Measurements from ENCODE around the gene DCBLD2.

DCBLD2 gene

DNA sequence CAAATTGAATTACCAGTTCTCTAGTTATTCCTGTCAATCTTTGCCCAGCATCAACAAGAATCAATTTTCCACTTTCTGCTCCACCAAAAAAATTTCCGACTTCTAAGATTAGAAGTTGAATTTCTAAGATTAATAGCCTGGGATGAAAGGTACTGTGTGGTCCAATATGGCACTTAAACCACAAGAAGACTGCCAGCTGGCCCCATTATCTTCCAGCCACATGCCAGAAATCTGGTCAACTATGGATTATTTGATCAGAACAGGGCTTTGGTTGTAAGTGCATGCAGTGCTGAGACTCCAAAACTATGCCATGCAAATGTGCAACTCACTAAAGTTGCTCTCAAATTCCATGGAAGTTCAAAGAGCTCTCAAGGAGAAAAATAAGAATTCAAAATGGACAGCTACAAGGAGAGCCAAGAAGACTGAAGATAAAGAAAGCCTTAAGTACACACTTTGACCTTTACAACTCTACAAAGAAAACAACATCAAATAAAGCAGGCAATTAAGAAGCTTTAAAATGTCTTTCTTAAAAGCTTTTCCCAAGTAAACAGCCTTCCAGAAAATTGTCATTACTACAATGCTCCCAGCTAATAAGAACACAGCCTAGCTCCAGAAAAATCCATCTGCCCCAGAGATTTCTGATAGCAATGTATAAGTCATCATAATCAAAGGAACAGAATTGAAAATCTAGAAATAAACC, 74.1 kb downstream of the DCBLD2 start:
- no peak for DNase-seq

GRCh38 chr3:98826126-98826525, 75.4 kb downstream of the DCBLD2 start:
- no peak for DNase-seq

- DNase-seq = peak; percentile 19
These were observed 77.2 kb downstream of the DCBLD2 start for GRCh38 chr3:98824256-98824655.

- DNase-seq = peak; percentile 37
These were observed 77.7 kb downstream of the DCBLD2 start for GRCh38 chr3:98823791-98824190.

DNA sequence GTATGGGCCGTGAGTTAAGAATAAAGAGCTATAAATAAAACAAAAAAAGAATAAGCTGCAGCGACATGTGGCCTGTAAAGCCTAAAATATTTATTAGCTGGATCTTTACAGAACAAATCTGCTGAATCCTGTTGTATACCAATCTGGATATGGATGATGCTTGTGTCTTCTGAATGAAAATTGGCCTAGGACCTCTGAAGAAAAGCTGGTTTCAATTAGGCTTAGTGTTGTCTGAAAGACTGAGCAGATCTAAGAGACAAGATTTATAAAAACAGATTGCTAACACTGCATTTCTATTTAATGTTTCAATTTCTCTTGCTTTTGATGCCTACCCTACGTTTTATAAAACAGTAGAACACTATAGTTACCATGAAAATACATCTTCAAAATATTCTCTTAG, 80.4 kb downstream of the DCBLD2 start:
- no peak for DNase-seq

- peak; percentile 55 for DNase-seq
These were observed 83.9 kb downstream of the DCBLD2 start for GRCh38 chr3:98817547-98818041.

DNA sequence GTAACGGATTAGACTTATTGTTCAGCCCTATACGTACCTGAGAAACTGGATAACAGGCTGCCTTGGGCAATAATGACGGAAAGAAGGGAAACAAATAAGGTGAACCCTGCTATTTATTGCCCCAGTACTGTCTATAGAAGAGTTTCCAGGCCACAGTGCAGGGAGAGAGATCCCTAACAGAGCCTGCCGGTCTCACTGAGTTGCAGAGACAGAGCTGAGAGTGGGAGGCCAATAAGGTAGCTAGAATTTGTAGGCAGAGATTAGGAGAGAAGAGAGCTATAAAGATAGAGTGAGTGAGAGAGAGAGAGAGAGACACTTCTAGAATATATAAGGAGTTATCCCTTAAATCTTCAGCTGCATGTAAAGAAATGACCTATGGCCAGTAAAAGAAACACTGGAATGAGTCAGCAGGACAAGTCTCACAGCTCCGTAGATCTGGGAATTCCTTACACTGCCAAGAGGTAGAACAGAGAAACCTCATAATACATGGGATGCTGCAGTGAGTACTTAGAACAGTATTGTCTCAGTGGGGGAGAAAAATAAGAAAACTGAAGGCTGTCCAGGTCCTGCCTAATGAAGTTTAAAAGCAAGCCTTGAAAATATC, 86.6 kb downstream of the DCBLD2 start:
- DNase-seq = peak; percentile 75

- DNase-seq = no peak
These were observed 88.6 kb downstream of the DCBLD2 start for GRCh38 chr3:98812851-98813374.

DNA sequence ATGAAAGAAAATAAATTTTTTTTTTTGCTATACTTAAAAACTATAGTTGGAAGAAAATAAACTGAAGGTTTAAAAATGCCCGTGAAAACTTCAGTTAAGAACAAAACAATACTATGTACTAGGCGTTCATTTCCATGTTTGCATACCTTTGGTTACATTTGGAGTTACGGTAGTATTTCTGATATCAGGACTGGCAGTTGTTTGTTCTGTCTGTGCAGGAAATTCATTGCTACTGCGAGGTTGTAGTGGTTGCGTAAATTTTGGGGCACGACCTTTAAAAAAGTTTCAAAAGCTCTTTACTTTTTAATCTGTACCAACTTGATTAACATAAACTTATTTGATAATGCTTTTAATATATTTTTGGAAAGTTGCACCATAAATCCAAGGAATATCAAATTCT, 90.4 kb downstream of the DCBLD2 start:
- no peak for DNase-seq

GRCh38 chr3:98809557-98809956, 91.9 kb downstream of the DCBLD2 start:
- DNase-seq = no peak

GRCh38 chr3:98808071-98808470, 93.4 kb downstream of the DCBLD2 start:
- no peak for DNase-seq

DNA sequence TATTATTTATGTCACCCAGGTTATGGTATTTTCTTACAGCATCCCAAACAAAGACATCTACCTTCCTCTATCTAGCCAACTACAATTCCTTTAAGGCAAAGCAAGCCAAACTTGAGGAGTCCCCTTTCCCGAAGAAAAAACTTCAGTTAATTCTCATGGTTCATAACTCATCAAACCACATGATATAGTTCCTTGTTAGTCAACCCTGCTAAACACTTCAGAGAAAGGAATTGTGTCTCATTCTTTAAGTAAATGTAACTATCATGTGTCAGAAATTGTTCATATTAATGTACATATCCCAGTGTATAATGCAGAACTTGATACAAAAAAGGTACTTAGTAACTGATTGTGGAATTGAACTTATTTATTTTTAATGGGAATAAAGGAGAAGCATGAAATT, 93.9 kb downstream of the DCBLD2 start:
- no peak for DNase-seq

- no peak for DNase-seq
These were observed 94.5 kb downstream of the DCBLD2 start for GRCh38 chr3:98807011-98807410.

DNA sequence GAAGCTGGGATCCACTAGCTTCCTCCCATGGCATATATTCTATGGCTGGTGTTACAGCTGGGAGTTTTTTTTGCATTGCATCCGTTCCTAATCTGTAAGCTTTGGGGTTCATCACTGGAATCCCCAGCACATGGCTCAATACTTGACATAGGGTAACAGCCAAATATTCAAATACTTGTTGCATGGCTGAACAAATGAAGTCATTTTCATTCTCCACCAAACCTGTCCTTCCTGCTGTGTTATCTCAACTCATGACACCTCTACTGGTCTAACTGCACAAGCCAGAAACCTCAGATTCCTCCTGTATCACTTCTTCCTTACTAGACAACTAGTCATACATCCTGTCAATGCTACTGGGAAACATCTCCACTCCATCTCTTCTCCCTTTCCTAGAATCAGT, 95.0 kb downstream of the DCBLD2 start:
- no peak for DNase-seq

GRCh38 chr3:98805571-98805970, 95.9 kb downstream of the DCBLD2 start:
- no peak for DNase-seq

DNA sequence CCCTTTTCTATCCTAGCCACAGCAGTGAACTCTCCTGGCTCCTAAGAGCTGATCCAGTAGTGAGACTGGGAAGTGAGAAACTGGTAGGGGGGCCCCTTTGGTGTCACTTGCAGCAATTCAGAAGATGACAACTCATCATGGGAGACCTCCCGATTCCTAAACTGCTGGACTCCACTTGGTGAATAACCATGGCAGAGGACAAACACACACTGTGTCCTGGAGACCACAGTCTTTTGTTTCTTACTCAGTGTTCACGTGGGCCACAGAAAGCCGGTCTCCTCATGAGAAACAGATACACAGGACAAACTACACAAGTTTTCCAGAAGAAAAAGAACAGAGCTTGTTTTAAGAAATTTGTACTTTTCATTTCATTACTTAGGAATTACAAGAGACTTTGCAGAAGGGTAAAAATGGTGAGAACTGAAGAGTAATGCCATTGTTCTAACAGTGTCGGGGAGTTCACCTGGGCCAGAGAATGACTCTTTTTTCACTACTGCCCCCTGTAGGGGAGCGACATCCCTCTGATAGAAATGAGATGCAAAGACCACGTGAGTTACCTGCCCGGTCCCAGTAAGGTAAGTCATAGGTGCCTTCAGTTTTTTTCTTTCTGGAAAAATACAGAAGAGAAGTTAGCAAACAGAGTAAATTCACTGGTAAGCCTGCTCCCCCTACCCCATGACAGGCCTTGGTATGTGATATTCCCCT, 100.3 kb downstream of the DCBLD2 start:
- DNase-seq = no peak

DNA sequence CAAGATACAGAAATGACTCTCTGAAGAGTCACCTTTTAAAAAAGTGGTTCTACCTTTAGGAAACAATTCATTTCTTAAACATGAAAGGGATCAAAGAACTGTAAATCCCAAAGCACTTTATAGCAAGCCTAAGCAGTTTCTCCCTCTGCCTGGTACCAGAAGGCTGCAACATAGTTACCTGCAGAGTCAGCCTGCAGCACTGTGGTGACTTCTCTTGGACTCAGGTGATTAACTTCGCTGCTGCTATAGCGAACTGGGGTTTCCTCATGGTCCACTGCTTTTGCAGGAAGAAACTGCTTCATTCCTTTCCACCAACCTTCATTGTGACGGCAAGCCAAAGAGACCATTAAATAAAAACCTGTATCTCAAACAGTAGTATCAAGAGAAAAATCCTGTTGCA, 101.1 kb downstream of the DCBLD2 start:
- DNase-seq = no peak

GRCh38 chr3:98799479-98799878, 102.0 kb downstream of the DCBLD2 start:
- DNase-seq = no peak

GRCh38 chr3:98798820-98799219, 102.7 kb downstream of the DCBLD2 start:
- DNase-seq = no peak

GRCh38 chr3:98797905-98798304, 103.6 kb downstream of the DCBLD2 start:
- no peak for DNase-seq

DNA sequence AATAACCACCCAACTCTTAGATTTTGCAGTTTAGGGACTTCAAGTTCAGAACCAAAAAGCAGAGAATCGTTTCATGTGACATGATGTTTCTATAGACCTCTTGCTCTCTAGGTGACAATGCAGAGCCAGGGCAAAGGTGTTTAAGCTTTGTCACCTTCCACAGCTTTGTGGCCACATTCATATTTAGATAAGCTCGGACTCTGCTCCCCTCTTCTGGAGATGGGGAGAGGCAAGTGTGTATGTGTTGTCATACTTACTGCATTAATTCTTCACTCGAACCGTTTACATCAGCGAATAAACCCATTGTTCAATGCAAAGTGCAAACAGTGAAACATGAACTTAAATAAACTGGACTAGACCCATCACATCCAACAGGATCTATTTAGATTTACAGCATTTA, 105.2 kb downstream of the DCBLD2 start:
- DNase-seq = no peak

GRCh38 chr3:98793971-98794370, 107.5 kb downstream of the DCBLD2 start:
- DNase-seq = no peak

DNA sequence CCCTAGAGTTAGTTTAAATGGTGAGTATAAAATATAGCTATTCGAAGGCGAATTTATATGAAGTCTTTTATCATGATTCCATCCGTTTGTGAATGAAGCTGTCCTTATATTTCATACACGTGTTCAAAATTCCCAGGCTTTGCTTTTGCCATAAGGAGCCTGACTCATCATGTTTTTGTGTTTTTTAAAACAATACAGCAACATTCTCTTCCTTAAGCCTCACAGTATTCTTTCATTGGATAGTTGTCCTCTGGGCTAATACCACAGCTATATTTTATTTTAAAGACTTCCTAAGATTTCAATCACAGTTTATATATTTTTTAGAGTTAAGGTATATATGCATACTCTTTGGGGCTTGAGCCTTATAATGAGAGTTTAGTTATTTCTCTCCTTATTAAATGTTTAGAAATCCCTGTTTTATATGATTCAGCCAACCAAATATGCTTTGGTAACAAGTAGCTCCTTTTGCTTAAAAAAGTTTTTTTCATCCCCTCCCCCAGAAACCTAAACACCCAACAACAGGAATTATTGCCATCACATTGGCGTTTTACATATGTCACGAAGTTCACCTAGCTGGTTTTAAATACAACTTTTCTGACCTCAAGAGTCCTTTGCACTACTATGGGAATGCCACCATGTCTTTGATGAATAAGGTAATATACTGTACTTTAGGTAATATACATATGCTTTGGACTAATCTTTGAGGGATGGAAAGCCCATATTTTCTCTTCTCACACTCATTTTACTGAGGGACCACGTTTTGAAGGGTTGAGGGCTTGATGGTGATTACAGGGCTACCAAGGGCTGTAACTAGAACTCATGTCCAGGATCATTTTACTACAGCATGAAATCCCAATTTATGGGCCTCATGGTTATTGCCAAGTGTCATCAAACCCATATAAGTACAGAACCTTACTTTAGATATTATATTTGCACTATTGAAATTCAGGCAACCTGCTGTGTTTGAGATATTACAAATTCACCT, 109.9 kb downstream of the DCBLD2 start:
- no peak for DNase-seq

Measured in fibroblast of skin of right biceps (primary cell).